ENCODE results near the gene ASPSCR1.

ASPSCR1 gene

DNA sequence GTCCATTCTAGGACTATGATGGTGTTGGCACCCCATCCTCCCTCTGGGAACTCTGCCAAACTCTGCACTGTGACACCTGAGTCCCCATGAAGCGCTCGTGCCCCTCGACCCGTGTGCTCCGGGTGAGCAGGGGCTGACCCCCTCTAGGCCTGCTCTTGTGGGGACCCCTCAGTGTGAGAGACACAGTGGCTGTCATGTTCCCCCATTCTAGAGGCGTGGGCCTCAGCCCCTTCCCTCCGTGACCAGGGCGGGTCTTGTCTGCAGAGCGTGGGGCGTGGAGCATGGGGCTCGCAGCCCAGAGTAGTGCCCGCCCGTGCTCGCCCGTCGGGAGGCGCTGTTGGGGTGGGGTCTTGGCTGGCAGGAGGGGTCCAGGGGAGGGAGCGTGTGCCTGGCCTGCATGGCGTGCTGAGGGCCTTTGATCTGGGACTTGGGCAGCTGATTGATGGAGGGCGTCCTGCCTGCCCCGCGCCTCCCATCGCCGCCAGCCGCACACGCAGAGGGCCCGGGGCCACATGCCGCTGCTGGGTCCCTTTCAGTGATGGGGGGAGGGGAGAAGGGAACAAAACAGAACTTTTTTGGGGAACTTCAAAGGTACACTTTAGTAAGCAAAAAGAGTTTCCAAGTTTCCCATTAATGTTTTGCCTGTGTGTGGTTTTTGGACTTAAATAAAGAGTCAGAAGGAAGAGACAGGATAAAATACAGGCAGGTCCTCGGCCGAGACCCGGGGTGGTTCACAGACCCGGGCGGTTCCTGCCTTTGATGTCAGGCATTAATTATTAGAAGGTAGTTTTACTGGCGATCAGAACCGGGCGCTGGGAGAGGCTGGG is 22.8 kb downstream of the ASPSCR1 start:
- no peak for DNase-seq

DNA sequence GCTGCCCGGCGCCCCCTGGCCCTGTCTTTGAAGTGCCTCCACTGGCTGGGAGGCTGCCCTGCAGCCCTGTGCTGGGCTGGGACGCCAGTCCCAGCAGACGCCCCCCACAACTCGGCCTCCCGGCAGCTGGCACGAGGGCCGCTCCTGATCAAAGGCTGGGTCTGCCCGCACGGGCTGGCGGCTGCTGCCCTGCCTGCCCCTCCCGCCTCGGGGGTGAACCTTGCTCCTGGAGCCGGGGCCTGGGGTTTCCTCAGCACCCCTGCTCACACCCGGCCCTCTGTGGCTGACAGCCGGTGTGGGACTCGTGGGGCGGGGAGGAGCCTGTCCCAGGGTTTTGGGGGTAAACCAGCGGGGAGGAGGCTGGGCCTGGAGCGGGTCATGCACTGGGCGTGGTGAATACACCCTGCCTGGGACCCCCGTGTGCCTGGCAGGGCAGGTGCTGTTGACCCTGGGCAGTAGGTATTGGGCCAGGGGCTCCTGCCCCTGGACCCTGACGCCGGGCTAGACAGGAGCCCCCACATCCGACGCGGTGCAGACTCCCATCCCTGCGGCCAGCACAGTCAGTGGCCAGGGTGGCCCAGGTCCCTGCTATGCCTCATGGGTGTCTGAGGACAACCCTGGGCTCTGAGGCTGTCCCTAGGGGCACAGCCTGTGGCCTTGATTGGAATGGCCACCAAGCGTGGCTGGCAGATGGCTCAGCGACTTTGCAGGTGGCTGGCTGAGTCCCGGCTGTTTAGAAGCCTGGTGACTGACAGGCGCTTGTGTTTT is 23.6 kb downstream of the ASPSCR1 start:
- DNase-seq, result no peak

DNA sequence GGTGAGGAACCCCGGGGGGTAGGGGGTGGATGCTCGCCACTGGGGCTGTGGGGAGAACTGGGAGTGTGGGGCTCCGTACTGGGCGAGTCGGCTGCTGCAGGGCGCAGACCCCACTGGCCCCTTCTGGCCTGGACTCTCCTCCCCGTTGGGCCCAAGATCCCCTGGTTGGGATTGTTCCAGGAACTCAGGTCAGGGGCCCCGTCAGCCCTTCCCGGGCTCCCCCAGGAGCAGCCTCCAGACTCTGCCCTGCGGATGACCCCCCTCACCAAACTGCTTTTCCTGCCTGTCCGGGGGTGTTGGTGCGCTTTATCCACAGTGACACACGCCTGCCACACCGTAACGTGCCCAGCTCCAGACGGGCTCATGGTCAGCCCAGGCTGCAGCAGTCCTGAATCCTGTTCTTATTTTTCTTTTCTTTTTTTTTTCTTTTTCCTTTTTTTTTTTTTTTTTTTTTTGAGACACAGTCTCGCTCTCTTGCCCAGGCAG is 24.2 kb downstream of the ASPSCR1 start:
- no peak for DNase-seq

DNA sequence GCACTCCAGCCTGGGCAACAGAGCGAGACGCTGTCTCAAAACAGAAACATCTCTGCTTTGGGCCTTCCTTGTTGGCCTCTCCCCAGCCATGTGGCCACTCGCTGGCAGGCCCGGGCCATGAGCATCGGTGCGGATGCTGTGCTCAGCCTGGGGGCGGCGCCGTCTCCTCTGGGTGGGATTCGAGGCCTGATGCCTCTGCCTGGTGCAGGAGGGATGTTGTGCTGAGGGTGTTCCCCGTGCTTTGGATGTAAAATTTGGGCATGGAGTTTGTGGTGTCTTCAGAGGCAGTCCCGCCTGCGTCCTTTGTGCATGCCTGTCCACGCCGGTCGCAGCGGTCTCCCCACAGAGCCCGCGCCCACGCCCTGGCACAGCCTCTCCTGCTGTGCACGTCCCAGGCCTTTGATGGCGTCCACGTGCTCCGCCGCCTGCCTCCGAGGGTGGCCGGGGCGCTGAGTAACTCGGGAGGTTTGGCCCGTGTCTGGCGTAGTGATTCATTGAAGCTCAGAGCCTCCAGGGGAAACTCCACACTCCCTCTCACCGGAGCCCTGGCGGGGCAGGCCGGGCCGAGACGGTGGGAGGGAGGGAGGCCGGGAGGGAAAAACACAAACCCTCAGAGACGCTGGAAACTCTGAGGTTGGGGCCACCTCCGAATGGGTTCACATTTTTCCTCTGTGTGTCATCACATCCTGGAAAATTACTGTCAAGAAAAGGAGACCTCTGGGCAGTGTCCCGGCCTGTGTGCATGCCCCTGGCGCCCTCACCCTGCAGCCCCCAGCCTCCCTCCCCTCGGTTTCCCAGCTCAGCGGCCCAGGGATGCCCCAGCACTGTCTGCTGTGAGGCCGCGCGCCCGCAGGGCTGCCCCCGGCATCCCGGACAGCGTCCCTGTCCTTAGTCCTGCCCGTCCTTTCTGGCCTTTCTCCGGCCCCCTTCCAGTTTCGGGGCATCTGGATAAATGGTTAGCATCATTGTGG is 26.3 kb downstream of the ASPSCR1 start:
- DNase-seq, result no peak

DNA sequence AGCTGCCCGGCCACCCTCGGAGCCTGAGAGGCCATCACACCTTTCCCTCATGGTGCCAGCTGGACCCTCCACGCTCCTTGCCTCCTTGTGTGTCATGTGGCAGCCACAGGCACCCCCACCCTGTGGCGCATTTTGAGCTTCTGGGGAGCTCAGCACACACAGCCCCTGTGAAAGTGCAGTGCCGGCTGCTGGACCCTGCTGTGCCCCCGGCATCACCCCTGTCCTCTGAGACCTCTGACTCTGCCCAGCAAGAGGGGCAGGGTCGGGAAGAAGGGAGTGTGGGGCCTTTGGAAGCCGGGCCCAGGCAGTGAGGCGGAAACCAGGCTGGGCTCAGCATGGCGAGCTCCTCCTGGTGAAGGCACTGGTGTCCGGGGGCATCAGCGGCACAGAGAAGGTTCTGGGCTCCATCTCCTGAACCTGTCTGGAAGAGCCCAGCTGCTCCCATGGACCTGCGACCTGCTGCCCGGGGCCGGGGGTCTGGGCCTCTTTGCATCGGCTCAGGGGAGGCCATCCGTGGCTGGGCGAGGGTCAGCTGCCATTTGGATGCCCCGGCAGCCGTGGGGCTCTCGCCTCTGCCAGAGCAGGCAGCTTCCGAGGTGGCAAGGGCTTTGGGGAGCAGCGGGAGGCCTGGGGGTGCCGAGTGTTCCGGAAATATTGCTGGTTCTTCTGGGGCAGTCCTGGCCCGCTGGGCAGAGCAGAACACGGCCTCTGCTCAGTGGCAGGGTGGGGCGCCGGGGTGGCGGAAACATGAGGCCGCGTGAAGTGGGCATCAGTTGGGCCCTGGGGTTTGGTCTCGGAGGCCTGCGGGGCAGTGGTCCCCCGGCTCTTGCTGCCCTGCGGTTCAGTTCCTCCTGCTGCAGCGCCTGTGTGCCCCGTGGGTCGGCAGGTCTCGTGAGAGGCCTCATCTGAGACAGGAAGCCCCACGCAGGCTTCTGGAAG is 27.4 kb downstream of the ASPSCR1 start:
- DNase-seq, result no peak

GRCh38 chr17:82005701-82006348 is 28.4 kb downstream of the ASPSCR1 start:
- no peak for DNase-seq

DNA sequence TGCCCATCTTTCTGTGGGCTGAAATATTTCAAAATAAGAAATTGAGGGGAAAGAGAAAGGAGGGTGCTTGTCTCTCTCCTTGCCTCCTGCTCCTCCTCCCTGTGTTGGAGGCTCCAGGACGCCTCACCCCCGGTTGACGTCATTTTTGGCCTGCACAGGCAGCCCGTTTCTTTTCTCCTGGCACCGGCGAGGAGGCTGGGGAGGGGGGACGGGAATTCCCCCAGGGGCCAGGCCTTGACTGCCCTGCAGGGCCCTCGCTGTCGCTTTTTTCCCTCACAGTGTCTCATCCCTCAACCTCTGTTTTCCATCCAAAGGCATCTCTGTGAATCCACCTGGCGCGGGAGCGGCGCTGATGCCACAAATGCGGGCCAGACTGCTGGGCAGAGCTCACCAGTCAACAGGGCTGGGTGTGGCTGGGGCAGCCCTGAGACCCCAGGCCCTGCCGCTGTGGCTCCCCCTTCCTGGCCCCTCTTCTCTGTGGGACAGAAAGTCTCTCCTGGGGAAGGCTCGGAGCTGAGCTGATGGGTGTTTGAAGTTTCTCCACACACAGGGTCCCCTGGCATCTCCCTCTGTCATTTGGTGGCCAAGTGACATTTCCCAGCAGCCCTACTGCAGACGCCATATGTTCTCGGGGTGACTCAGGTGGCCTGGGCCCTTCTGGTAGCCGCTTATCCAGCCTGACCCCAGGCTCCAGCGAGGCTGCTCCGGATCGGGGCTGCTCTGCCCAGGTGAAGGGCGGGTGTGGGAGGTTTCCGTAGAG is 29.2 kb downstream of the ASPSCR1 start:
- no peak for DNase-seq

GRCh38 chr17:82007228-82007494 is 29.7 kb downstream of the ASPSCR1 start:
- no peak for DNase-seq

- DNase-seq, result no peak
Observed at GRCh38 chr17:82007495-82008257, 30.2 kb downstream of the ASPSCR1 start.

- DNase-seq, result no peak
Observed at GRCh38 chr17:82008258-82008940, 31.0 kb downstream of the ASPSCR1 start.

GRCh38 chr17:82008941-82009405 is 31.5 kb downstream of the ASPSCR1 start:
- DNase-seq, result no peak

DNA sequence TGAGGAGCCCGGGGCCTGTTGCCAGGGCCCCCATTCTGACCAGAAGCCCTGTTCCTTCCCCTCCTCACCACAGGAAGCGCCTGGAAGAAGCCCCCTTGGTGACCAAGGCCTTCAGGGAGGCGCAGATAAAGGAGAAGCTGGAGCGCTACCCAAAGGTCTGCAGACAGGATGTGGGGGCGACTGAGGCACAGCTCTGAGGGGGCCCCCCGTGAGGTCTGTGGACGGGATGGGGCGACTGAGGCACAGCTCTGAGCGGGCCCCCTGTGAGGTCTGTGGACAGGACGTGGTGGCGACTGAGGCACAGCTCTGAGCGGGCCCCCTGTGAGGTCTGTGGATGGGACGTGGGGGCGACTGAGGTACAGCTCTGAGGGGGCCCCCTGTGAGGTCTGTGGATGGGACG is 32.0 kb downstream of the ASPSCR1 start:
- no peak for DNase-seq

- DNase-seq, result no peak
Observed at GRCh38 chr17:82010575-82011525, 33.4 kb downstream of the ASPSCR1 start.

DNA sequence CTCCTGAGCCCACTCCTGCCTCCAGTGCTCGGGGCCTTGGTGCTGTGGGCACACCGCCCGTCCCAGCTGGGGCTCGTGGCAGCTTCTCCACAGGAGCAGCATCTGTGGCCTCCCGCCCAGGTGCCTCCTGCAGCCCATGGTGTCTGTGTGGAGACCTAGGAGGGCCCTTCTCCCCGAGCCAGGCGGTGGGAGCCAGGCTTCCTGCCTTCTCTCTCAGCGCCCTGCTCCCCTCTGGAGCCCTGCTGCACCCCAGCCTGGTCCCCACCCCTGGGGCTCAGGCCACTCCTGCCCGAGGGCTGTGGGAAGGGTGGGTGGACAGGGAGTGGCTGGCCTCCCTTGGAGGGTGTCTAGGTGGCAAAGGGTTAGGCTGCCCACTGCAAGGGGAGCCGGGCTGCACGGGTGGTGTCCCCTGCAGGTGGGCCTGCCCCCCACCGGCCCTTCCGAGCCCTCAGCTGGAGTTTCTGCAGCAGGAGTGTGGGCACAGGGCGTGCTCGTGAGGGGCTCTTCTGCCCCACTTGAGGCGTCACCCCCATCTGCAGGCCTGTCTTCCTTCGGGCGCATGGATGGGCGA is 34.3 kb downstream of the ASPSCR1 start:
- no peak for DNase-seq

DNA sequence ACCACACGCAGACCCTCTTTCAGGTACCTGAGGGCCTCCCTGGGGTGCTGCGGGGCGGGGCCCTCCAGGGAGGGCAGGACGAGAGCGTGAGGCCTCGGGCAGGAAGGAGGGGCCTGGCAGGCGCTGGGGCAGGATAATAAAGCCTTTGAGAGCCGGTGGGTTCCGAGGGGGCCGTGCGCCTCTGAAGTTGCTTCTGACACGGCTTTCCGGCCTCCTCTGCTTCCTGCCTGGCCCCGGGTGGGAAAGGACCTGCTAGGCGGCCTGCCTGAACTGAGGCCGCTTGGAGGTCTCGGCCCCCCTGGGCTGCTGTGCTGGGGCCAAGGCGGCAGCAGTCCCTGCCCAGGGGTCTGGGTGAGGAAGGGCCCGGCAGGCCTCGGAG is 34.8 kb downstream of the ASPSCR1 start:
- no peak for DNase-seq

- DNase-seq, result no peak
Observed at GRCh38 chr17:82012640-82013295, 35.3 kb downstream of the ASPSCR1 start.

DNA sequence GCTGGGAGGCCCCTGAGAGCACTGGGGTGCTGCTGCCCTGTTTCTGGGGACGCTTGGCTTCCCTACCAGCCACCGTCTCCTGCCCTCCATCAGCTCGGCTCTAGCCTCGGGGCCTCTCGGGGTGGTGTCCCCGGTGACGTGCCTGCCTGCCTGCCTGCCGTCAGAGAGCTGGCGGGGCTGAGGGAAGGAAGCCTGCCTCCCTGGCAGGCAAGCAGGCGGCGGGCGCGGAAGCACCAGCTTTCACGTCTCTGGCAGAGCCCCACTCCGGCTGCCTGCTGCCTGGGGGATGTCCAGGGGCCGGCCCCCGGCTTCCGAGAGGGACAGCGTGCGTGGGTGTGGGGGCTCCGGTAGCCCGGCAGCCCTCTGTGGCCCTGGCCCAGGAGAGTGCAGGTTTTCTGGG is 35.9 kb downstream of the ASPSCR1 start:
- DNase-seq, result no peak

All from MV-4-11 (cell line).